ENCODE data around the gene DYNC1LI1.

Gene DYNC1LI1

GRCh38 chr3:32493437-32494414 is 76.9 kb downstream of the DYNC1LI1 start:
- DNase-seq (ENCODE audit: extremely low read depth, low read depth): no peak
- no peak for TF ChIP-seq CTCF (IDR thresholded peaks at IDR 0.05; ENCODE audit: low read depth, low read length)

GRCh38 chr3:32492684-32493436 is 77.8 kb downstream of the DYNC1LI1 start:
- no peak for DNase-seq (ENCODE audit: extremely low read depth, low read depth)
- TF ChIP-seq CTCF (IDR thresholded peaks at IDR 0.05; ENCODE audit: low read depth, low read length): no peak

- no peak for TF ChIP-seq CTCF (IDR thresholded peaks at IDR 0.05; ENCODE audit: low read depth, low read length)
Observed at GRCh38 chr3:32488474-32489008, 82.1 kb downstream of the DYNC1LI1 start.

GRCh38 chr3:32487781-32488473 is 82.7 kb downstream of the DYNC1LI1 start:
- no peak for DNase-seq (ENCODE audit: extremely low read depth, low read depth)
- TF ChIP-seq CTCF (IDR thresholded peaks at IDR 0.05; ENCODE audit: low read depth, low read length): no peak

More at GRCh38 chr3:32488474-32489008, 82.1 kb downstream of the DYNC1LI1 start:
- DNase-seq (ENCODE audit: extremely low read depth, low read depth): no peak

- DNase-seq (ENCODE audit: extremely low read depth, low read depth): no peak
- no peak for TF ChIP-seq CTCF (IDR thresholded peaks at IDR 0.05; ENCODE audit: low read depth, low read length)
Observed at GRCh38 chr3:32484436-32484835, 86.2 kb downstream of the DYNC1LI1 start.

- TF ChIP-seq CTCF (IDR thresholded peaks at IDR 0.05; ENCODE audit: low read depth, low read length): no peak
- no peak for DNase-seq (ENCODE audit: extremely low read depth, low read depth)
Observed at GRCh38 chr3:32483772-32484171, 86.9 kb downstream of the DYNC1LI1 start.
